Gastroesophageal sphincter (tissue), 4 donors: ENCODE measurements around the gene SRP68. TPM values are rescaled to one million over a fixed set of nuclear protein-coding genes. Genes with fewer than 3 reads are reported as not detected.

Experiments used
- ATAC-seq: fragments of 150-250 bp; one replicate; pipeline ENCODE4 v1.9.1; 2016; ENCODE audit warnings: mild to moderate bottlenecking, moderate library complexity
- H3K27ac ChIP-seq, 4 donors: fragments of 200-600 bp; sonication (generic) in 3 of 4; 1 replicate in 3 of 4; 2 replicates in 1 of 4; pipeline ENCODE4 v1.5.1; 2016 to 2019
- H3K27me3 ChIP-seq: fragments of 200-600 bp; sonication (generic); one replicate; pipeline ENCODE4 v1.5.1; 2019
- H3K36me3 ChIP-seq, 2 donors: fragments of 200-600 bp; sonication (generic); one replicate each; pipeline ENCODE4 v1.5.1; 2019; ENCODE audit warnings: control low read depth in 1 of 2
- H3K4me1 ChIP-seq, 3 donors: fragments of 200-600 bp; sonication (generic); 1 replicate in 2 of 3; 2 replicates in 1 of 3; pipeline ENCODE4 v1.5.1; 2016 to 2019; ENCODE audit warnings: control low read depth in 2 of 3
- H3K4me3 ChIP-seq, 2 donors: fragments of 200-600 bp; sonication (generic); one replicate each; pipeline ENCODE4 v1.5.1; 2019; ENCODE audit warnings: mild to moderate bottlenecking in 1 of 2, moderate library complexity in 1 of 2
- H3K9me3 ChIP-seq, 3 donors: fragments of 200-600 bp; sonication (generic); one replicate each; pipeline ENCODE4 v1.5.1; 2017 to 2019; ENCODE audit warnings: control low read depth in 2 of 3
- EP300 ChIP-seq: sonication (generic); formaldehyde crosslinking; IDR thresholded peaks from one replicate; pipeline ENCODE4 v1.6.1; 2017; ENCODE audit warnings: antibody characterized with exemption, mild to moderate bottlenecking
- POLR2A ChIP-seq, 2 donors: fragments of 450-650 bp; IDR thresholded peaks; one replicate each; pipeline ENCODE4 v1.6.1; 2017; ENCODE audit warnings: antibody characterized with exemption in 2 of 2, mild to moderate bottlenecking in 2 of 2, moderate library complexity in 1 of 2
- POLR2AphosphoS5 ChIP-seq: sonication (generic); formaldehyde crosslinking; IDR thresholded peaks from one replicate; pipeline ENCODE4 v1.6.1; 2017; ENCODE audit warnings: antibody characterized with exemption
- WGBS, 2 donors: methylation state at CpG; one replicate each; pipeline ENCODE4 v1.1.5; 2018; ENCODE audit warnings: low coverage in 1 of 2; 5-methylcytosine and 5-hydroxymethylcytosine counted together
- total RNA-seq, 4 donors: library from RNA; depleted of rRNA; stranded (reverse); fragments of >200 nt; gene quantifications; one replicate each; pipeline ENCODE4 v1.1.0, GENCODE V29; 2016
- TF ChIP-seq, protein P1 (sequence below), 4 experiments: fragments of 200-600 bp in 2 of 4; fragments of 450-650 bp in 2 of 4; sonication (generic) in 1 of 4; IDR thresholded peaks; one replicate each; pipeline ENCODE4 v1.5.1; 2017 to 2019; ENCODE audit warnings: antibody characterized with exemption in 4 of 4, mild to moderate bottlenecking in 2 of 4, moderate library complexity in 2 of 4

Gene SRP68
- total RNA-seq, 4 donors from 2014 or later: 43.0 to 63.8 (median 48.7) TPM

DNA sequence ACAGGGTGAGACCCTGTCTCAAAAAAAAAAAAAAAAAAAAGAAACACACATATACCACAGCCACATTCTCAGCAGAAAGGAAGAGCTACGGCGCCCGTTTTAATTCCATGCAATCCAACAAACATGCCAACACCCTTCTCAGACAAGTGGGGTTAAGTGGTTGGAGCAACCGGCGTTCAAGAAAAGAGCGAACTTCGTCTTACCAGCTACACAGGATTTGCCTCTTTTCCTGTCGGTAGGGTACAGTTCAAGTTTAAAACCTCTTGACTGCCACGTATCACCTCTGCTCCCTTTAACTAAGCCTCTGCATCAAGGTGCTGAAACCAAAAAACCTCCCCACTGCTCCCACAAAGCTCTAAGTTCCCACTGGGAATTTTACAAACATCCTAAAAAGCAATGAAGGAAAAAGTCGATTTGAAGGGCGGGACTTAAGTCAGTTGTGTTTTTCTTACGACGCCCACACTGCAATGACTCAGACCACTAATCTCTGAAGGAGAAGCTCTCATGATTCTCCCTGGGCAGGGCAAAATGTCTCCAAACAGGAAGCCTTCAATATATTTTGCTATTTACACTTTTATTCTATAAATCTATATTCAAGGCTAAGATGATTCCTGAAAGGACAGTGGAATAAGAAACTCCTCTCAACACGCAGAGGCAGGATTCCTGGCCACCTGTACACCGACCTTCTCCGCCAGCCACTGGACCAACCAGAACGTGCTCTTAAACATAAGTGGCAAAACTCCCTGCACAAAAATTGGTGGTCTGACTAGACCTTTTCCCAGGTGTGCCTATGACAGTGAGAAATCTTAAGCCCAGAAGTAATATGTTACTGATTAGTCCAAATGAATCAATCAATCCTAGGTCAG is 18.8 kb downstream of the SRP68 start:
- Histone ChIP-seq H3K36me3 (peaks cover 0 to 100% of the 10 kb centered on the region in 2 donors), H3K4me1 (no peaks in the 10 kb centered on the region), H3K4me3 (no peak overlapping the region), H3K9me3 (no peaks in the 10 kb centered on the region), H3K27me3 (no peaks in the 10 kb centered on the region), H3K27ac (no peak overlapping the region)
- TF ChIP-seq EP300 (no peak), POLR2A (IDR thresholded peaks at IDR 0.05) (no peak), POLR2AphosphoS5 (no peak)
- TF ChIP-seq, protein P1, sequence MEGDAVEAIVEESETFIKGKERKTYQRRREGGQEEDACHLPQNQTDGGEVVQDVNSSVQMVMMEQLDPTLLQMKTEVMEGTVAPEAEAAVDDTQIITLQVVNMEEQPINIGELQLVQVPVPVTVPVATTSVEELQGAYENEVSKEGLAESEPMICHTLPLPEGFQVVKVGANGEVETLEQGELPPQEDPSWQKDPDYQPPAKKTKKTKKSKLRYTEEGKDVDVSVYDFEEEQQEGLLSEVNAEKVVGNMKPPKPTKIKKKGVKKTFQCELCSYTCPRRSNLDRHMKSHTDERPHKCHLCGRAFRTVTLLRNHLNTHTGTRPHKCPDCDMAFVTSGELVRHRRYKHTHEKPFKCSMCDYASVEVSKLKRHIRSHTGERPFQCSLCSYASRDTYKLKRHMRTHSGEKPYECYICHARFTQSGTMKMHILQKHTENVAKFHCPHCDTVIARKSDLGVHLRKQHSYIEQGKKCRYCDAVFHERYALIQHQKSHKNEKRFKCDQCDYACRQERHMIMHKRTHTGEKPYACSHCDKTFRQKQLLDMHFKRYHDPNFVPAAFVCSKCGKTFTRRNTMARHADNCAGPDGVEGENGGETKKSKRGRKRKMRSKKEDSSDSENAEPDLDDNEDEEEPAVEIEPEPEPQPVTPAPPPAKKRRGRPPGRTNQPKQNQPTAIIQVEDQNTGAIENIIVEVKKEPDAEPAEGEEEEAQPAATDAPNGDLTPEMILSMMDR (IDR thresholded peaks at IDR 0.05): no peak
- WGBS, 2 donors: 71 to 77% methylated on average over 15 to 17 of the region's 17 CpGs
- ATAC-seq: no peak

DNA sequence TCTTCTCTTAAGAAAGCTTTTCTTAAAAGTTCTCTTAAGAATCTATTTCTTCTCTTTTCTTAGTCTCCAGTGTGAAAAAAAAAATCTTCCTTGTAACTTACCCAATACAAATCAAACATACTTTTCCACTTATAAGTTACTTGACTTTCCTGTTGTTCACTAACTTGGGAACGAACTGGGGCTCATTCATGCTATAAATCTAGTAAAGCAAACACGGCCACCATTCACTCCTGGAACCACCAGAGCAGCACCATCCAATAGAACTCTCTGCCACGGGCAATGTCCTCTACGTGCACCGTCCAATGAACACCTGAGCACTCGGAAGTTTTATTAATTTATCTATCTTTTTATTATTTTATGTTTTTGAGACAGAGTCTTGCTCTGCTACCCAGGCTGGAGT is 20.8 kb downstream of the SRP68 start:
- Histone ChIP-seq H3K27ac (no peak overlapping the region), H3K4me1 (no peaks in the 10 kb centered on the region), H3K36me3 (peaks cover 0 to 100% of the 10 kb centered on the region in 2 donors), H3K9me3 (no peaks in the 10 kb centered on the region), H3K4me3 (no peak overlapping the region), H3K27me3 (no peaks in the 10 kb centered on the region)
- TF ChIP-seq POLR2AphosphoS5 (no peak), EP300 (no peak), POLR2A (IDR thresholded peaks at IDR 0.05) (no peak)
- TF ChIP-seq, protein P1 (IDR thresholded peaks at IDR 0.05): no peak
- no peak for ATAC-seq
- 76 to 83% methylated on average over 6 of the region's 6 CpGs for WGBS, 2 donors

DNA sequence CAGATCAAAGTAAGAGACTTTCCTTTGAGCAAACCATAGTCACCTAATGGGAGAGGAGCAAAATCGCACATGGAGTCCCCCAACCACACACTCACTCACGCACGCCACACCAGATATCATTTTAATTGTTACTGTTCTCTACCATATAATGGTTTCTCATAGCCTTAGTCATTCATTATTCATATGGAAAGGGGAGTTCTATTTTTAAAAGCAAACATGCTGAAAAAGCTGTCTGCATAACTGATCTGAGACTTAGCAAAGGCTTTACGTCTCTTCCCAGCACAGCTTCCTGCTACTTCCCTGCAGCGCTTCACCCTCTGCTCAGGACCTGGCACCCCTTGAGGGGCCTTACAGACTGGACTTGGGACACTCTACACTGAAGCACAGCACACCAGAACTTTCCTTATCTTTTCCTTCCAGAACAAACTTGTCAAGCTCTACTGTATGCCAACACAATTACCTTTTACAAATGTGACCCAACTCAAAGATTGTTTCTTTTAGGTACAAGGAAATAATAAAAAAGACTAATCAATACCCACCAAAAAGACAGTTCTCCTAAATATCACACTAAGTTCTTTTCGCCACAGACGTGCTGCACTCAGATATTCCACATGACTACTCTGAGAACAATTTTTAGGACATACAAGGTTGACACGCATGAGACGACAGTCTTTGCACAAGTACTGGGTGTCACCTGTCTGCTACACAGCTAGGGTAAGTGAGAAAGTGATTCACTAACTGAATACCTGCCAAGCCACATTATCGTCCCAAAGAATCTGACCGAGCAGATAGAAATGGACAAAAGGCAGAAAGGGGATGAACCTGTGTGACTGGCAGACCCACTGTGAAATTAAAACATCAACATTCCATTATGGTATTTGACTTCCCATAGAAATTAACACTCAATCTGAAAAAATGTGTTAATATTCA is 21.5 kb downstream of the SRP68 start:
- WGBS, 2 donors: 81 to 91% methylated on average over 10 of the region's 11 CpGs
- Histone ChIP-seq H3K27me3 (no peaks in the 10 kb centered on the region), H3K27ac (no peak overlapping the region), H3K9me3 (no peaks in the 10 kb centered on the region), H3K4me3 (no peak overlapping the region), H3K36me3 (peaks cover 0 to 100% of the 10 kb centered on the region in 2 donors), H3K4me1 (no peaks in the 10 kb centered on the region)
- ATAC-seq: no peak
- TF ChIP-seq EP300 (no peak), POLR2AphosphoS5 (no peak), POLR2A (IDR thresholded peaks at IDR 0.05) (no peak)
- TF ChIP-seq, protein P1 (IDR thresholded peaks at IDR 0.05): no peak

DNA sequence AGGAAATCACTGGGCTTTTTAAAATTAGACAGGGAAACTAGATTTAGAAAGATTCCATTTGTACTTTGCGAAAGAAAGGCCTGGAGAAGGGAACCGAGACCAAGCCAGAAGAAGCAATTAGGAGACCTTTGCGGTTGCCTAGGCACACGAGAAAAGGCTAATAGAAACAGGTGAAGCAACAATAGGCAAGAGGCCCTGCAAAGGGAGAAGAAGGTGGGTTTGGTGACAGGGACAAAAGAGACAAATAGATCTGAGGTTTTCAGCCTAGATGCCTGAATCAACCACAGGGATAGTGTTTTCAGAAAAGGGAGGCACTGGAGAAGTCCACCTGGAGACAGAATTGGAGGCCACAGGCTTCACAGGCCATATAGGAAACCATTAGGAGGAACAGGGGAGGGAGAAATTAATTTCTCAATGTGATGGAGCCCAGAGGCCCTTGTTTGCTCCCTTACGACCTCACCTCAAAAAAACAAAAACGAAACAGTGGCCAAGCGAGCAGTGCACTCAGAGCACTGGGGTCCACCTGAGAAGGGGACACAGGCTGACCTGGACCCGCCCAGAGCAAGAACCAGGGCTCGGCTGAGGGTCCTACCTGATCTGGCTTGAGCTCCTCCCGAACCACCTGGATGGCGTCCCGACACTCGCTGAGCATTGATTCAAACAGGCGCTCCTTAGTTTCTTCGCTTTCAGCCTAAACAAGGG is 22.3 kb downstream of the SRP68 start:
- Histone ChIP-seq H3K9me3 (no peaks in the 10 kb centered on the region), H3K27me3 (no peaks in the 10 kb centered on the region), H3K4me3 (no peak overlapping the region), H3K4me1 (no peaks in the 10 kb centered on the region), H3K36me3 (peaks cover 0 to 100% of the 10 kb centered on the region in 2 donors), H3K27ac (no peak overlapping the region)
- WGBS, 2 donors: 77 to 88% methylated on average over 3 to 14 of the region's 15 CpGs
- ATAC-seq: no peak
- TF ChIP-seq, protein P1 (IDR thresholded peaks at IDR 0.05): no peak
- TF ChIP-seq POLR2A (IDR thresholded peaks at IDR 0.05): no peak
- TF ChIP-seq EP300: no peak
- no peak for TF ChIP-seq POLR2AphosphoS5
